Neural cell (in vitro differentiated cells): Measurements from ENCODE around the gene GRAMD4. TPM values are rescaled to one million over a fixed set of nuclear protein-coding genes. Genes with fewer than 3 reads are reported as not detected.

ENCODE experiments used
- H2AFZ ChIP-seq: fragments of 200-600, 300-800 bp; sonication (generic), shearing (Covaris generic); 2 replicates; pipeline ENCODE4 v1.6.0; 2014; ENCODE audit warnings: low read depth, mild to moderate bottlenecking, antibody characterized with exemption, low read length, moderate library complexity
- H3F3A ChIP-seq: fragments of 200-600 bp; shearing (Covaris generic); 2 replicates; pipeline ENCODE4 v1.6.1; 2016; ENCODE audit warnings: mild to moderate bottlenecking, moderate library complexity, mixed read lengths, antibody characterized with exemption, low read length; ENCODE audit not compliant: insufficient read depth, poor library complexity, severe bottlenecking
- H3K27ac ChIP-seq: fragments of 200-600, 300-800 bp; sonication (generic), shearing (Covaris generic); 2 replicates; pipeline ENCODE4 v1.5.1; 2014; ENCODE audit warnings: mild to moderate bottlenecking, low read length, moderate library complexity
- H3K27me3 ChIP-seq: fragments of 300-800, 200-600 bp; sonication (generic), shearing (Covaris generic); 2 replicates; pipeline ENCODE4 v1.6.0; 2014; ENCODE audit warnings: mild to moderate bottlenecking, low read depth, low read length, moderate library complexity; ENCODE audit not compliant: insufficient read depth
- H3K36me3 ChIP-seq: fragments of 300-800, 200-600 bp; sonication (generic), shearing (Covaris generic); 2 replicates; pipeline ENCODE4 v1.5.1; 2014; ENCODE audit warnings: mild to moderate bottlenecking, antibody characterized with exemption, low read length, moderate library complexity; ENCODE audit not compliant: insufficient read depth
- H3K4me2 ChIP-seq: fragments of 300-800, 200-600 bp; sonication (generic), shearing (Covaris generic); 2 replicates; pipeline ENCODE4 v1.6.0; 2014; ENCODE audit warnings: mild to moderate bottlenecking, low read length
- H3K4me3 ChIP-seq: fragments of 300-800, 200-600 bp; sonication (generic), shearing (Covaris generic); 2 replicates; pipeline ENCODE4 v1.5.1; 2014; ENCODE audit warnings: mild to moderate bottlenecking, low read length, moderate library complexity
- H3K79me2 ChIP-seq: fragments of 200-600 bp; shearing (Covaris generic); replicated peaks from 2 replicates; pipeline ENCODE4 v1.6.0; 2014; ENCODE audit warnings: mild to moderate bottlenecking, low read length, moderate library complexity; ENCODE audit not compliant: insufficient read depth
- H3K9ac ChIP-seq: fragments of 300-800, 200-600 bp; sonication (generic), shearing (Covaris generic); 2 replicates; pipeline ENCODE4 v1.6.1; 2016; ENCODE audit warnings: mild to moderate bottlenecking, low read length, mixed read lengths
- H3K9me2 ChIP-seq: fragments of 200-600 bp; shearing (Covaris generic); 2 replicates; pipeline ENCODE4 v1.6.1; 2016; ENCODE audit warnings: mild to moderate bottlenecking, low read length, mixed read lengths; ENCODE audit not compliant: insufficient read depth
- H3K9me3 ChIP-seq: fragments of 200-600, 300-800 bp; sonication (generic), shearing (Covaris generic); 2 replicates; pipeline ENCODE4 v1.6.1; 2016; ENCODE audit warnings: mild to moderate bottlenecking, mixed run types, low read length, moderate library complexity, mixed read lengths
- H4K20me1 ChIP-seq: fragments of 200-600 bp; shearing (Covaris generic); 2 replicates; pipeline ENCODE4 v1.6.1; 2016; ENCODE audit warnings: mild to moderate bottlenecking, mixed run types; ENCODE audit not compliant: insufficient read depth
- EP300 ChIP-seq: fragments of 450-650 bp; conservative IDR thresholded peaks from 2 replicates; pipeline ENCODE4 v1.6.1; 2014; ENCODE audit warnings: antibody characterized with exemption, mild to moderate bottlenecking, moderate library complexity; ENCODE audit not compliant: poor library complexity, severe bottlenecking
- EZH2 ChIP-seq: fragments of 200-600, 300-800 bp; shearing (Covaris generic), sonication (generic); IDR thresholded peaks from 2 replicates; pipeline ENCODE4 v1.6.1; 2014; ENCODE audit warnings: antibody characterized with exemption, low read length, borderline replicate concordance, mild to moderate bottlenecking; ENCODE audit not compliant: insufficient read depth, poor library complexity, severe bottlenecking
- MXI1 ChIP-seq: fragments of 450-650 bp; conservative IDR thresholded peaks from 2 replicates; pipeline ENCODE4 v1.6.1; 2014; ENCODE audit warnings: antibody characterized with exemption, mild to moderate bottlenecking; ENCODE audit not compliant: poor library complexity, severe bottlenecking
- POLR2AphosphoS5 ChIP-seq: IDR thresholded peaks from 2 replicates; pipeline ENCODE4 v1.6.1; 2012
- RAD21 ChIP-seq: fragments of 450-650 bp; conservative IDR thresholded peaks from 2 replicates; pipeline ENCODE4 v1.6.1; 2014; ENCODE audit warnings: antibody characterized with exemption, mild to moderate bottlenecking, moderate library complexity
- SMC3 ChIP-seq: fragments of 450-650 bp; conservative IDR thresholded peaks from 2 replicates; pipeline ENCODE4 v1.6.1; 2014; ENCODE audit warnings: antibody characterized with exemption, mild to moderate bottlenecking, moderate library complexity; ENCODE audit not compliant: poor library complexity
- TAF1 ChIP-seq: IDR thresholded peaks from 2 replicates; pipeline ENCODE4 v1.6.1; 2012; ENCODE audit warnings: low read depth
- polyA plus RNA-seq: library from polyadenylated mRNA; depleted of rRNA; stranded (reverse); fragments of >200 nt; gene quantifications from 2 replicates; pipeline ENCODE4 v1.2.3, GENCODE V29; 2014
- TF ChIP-seq, protein P1 (sequence below): IDR thresholded peaks from 2 replicates; pipeline ENCODE4 v1.6.1; 2012; ENCODE audit warnings: borderline replicate concordance
- TF ChIP-seq, protein P2 (sequence below): fragments of 450-650 bp; IDR thresholded peaks from 2 replicates; pipeline ENCODE4 v1.5.1; 2014; ENCODE audit warnings: antibody characterized with exemption, mild to moderate bottlenecking, moderate library complexity; ENCODE audit not compliant: poor library complexity, severe bottlenecking

GRAMD4 gene
- polyA plus RNA-seq, 1 donor from 2014 or later, result 35.6 TPM

DNA sequence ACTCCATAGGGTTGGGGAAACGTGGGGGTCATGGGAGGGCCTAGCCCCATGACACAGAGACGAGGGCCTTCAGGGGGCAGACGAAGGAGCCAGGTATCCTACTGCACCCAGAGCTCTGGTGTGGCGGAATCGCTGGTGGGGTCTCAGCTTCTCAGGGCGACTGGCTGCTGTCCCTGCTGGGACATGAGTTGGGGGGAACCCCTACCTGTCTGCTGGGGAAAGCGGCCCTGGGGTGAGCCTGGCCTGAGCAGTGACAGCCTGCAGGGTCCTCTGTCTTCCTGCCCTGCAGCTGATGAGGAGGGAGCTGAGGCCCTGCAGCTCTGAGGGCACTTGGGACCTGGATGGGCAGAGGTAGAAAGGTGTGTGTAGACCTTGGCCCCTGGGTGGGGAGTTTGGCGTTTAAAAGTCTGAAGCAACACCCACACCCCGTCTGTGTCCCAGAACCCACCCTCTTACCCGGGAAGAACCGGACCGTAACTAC, 33.6 kb upstream of the GRAMD4 start:
- no peaks in the 10 kb centered on the region for H3K9me3 ChIP-seq
- H3K36me3 ChIP-seq, result no peaks in the 10 kb centered on the region
- H3K4me2 ChIP-seq, result no peak overlapping the region
- H2AFZ ChIP-seq, result no peak overlapping the region
- H3F3A ChIP-seq, result no peaks in the 10 kb centered on the region
- H4K20me1 ChIP-seq, result peaks cover 3% of the 10 kb centered on the region
- H3K9ac ChIP-seq, result no peak overlapping the region
- no peak for TF ChIP-seq EZH2
- TF ChIP-seq POLR2AphosphoS5, result no peak
- TF ChIP-seq EP300, result no peak
- TF ChIP-seq, protein P1, sequence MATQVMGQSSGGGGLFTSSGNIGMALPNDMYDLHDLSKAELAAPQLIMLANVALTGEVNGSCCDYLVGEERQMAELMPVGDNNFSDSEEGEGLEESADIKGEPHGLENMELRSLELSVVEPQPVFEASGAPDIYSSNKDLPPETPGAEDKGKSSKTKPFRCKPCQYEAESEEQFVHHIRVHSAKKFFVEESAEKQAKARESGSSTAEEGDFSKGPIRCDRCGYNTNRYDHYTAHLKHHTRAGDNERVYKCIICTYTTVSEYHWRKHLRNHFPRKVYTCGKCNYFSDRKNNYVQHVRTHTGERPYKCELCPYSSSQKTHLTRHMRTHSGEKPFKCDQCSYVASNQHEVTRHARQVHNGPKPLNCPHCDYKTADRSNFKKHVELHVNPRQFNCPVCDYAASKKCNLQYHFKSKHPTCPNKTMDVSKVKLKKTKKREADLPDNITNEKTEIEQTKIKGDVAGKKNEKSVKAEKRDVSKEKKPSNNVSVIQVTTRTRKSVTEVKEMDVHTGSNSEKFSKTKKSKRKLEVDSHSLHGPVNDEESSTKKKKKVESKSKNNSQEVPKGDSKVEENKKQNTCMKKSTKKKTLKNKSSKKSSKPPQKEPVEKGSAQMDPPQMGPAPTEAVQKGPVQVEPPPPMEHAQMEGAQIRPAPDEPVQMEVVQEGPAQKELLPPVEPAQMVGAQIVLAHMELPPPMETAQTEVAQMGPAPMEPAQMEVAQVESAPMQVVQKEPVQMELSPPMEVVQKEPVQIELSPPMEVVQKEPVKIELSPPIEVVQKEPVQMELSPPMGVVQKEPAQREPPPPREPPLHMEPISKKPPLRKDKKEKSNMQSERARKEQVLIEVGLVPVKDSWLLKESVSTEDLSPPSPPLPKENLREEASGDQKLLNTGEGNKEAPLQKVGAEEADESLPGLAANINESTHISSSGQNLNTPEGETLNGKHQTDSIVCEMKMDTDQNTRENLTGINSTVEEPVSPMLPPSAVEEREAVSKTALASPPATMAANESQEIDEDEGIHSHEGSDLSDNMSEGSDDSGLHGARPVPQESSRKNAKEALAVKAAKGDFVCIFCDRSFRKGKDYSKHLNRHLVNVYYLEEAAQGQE, result no peak
- TF ChIP-seq SMC3, result no peak
- no peak for TF ChIP-seq TAF1
- TF ChIP-seq, protein P2, sequence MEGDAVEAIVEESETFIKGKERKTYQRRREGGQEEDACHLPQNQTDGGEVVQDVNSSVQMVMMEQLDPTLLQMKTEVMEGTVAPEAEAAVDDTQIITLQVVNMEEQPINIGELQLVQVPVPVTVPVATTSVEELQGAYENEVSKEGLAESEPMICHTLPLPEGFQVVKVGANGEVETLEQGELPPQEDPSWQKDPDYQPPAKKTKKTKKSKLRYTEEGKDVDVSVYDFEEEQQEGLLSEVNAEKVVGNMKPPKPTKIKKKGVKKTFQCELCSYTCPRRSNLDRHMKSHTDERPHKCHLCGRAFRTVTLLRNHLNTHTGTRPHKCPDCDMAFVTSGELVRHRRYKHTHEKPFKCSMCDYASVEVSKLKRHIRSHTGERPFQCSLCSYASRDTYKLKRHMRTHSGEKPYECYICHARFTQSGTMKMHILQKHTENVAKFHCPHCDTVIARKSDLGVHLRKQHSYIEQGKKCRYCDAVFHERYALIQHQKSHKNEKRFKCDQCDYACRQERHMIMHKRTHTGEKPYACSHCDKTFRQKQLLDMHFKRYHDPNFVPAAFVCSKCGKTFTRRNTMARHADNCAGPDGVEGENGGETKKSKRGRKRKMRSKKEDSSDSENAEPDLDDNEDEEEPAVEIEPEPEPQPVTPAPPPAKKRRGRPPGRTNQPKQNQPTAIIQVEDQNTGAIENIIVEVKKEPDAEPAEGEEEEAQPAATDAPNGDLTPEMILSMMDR, result no peak
- no peak for TF ChIP-seq RAD21
- no peak overlapping the region for H3K27ac ChIP-seq
- no peaks in the 10 kb centered on the region for H3K27me3 ChIP-seq
- no peak overlapping the region for H3K4me3 ChIP-seq
- no peaks in the 10 kb centered on the region for H3K79me2 ChIP-seq
- no peaks in the 10 kb centered on the region for H3K9me2 ChIP-seq

DNA sequence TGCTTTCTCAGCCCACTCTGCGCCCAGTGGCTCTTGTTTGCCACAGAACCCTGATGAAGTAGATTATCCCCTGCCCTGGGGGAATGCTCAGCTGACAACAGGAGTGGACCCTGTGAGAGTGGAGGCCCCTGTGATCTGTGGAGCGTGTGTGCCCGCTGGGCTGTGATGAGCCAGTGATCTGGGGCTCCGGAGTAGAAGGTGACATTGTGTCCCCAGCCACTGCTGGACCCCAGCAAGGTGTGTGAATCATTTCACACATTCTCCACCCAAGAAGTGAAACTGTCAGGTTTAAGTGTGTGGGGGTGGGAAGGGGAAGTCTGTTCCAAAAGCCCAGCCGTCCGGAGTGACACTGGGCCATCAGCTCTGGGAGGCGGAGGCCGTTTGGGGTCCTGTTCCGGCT, 33.1 kb upstream of the GRAMD4 start:
- Histone ChIP-seq H3K27me3 (no peaks in the 10 kb centered on the region), H3K36me3 (no peaks in the 10 kb centered on the region), H3F3A (no peaks in the 10 kb centered on the region), H2AFZ (no peak overlapping the region), H3K79me2 (no peaks in the 10 kb centered on the region), H3K4me3 (no peak overlapping the region), H3K9me3 (no peaks in the 10 kb centered on the region), H3K9ac (no peak overlapping the region), H3K9me2 (no peaks in the 10 kb centered on the region), H3K27ac (no peak overlapping the region), H3K4me2 (no peak overlapping the region), H4K20me1 (peaks cover 3% of the 10 kb centered on the region)
- TF ChIP-seq MXI1 (no peak), EP300 (no peak), SMC3 (no peak), TAF1 (no peak), EZH2 (no peak), RAD21 (no peak)
- TF ChIP-seq, protein P1, result no peak
- TF ChIP-seq, protein P2, result no peak
